GM18873 (cell line): ENCODE data around the gene TMPRSS13.

Experiments used
- ATAC-seq: cut with Tn5 transposase; IDR thresholded peaks from one replicate; pipeline ENCODE4 v1.9.1; 2021; ENCODE audit warnings: mild to moderate bottlenecking, moderate library complexity, moderate number of reproducible peaks; ENCODE audit not compliant: unreplicated experiment, low FRiP score

The TMPRSS13 gene

GRCh38 chr11:117860139-117860538 is 69.1 kb downstream of the TMPRSS13 start:
- no peak for ATAC-seq

- ATAC-seq: no peak
These were observed 69.6 kb downstream of the TMPRSS13 start for GRCh38 chr11:117859488-117860112.

- ATAC-seq: no peak
These were observed 70.1 kb downstream of the TMPRSS13 start for GRCh38 chr11:117859061-117859460.

GRCh38 chr11:117857734-117858414 is 71.3 kb downstream of the TMPRSS13 start:
- no peak for ATAC-seq

GRCh38 chr11:117855912-117856651 is 73.1 kb downstream of the TMPRSS13 start:
- no peak for ATAC-seq

GRCh38 chr11:117855186-117855845 is 73.9 kb downstream of the TMPRSS13 start:
- no peak for ATAC-seq

- ATAC-seq: no peak
These were observed 76.9 kb downstream of the TMPRSS13 start for GRCh38 chr11:117852309-117852708.

- no peak for ATAC-seq
These were observed 77.3 kb downstream of the TMPRSS13 start for GRCh38 chr11:117851852-117852251.

- ATAC-seq: no peak
These were observed 78.1 kb downstream of the TMPRSS13 start for GRCh38 chr11:117851106-117851505.
